Measurements from ENCODE around the gene SLAIN2. TPM values are rescaled to one million over a fixed set of nuclear protein-coding genes. Genes with fewer than 3 reads are reported as not detected.

SLAIN2 gene
- total RNA-seq, 1 donor from 2014 or later: 206 TPM

Other genes with a start within 250 kb of the SLAIN2 start
- 0.41 TPM for gene TXK, start 207.3 kb upstream of the SLAIN2 start, total RNA-seq
- gene TEC, start 71.7 kb upstream of the SLAIN2 start, total RNA-seq: 1.6 TPM
- 7.7 TPM for gene SLC10A4, start 141.8 kb downstream of the SLAIN2 start, total RNA-seq
- gene ZAR1, start 148.7 kb downstream of the SLAIN2 start, total RNA-seq: 0.41 TPM